Thyroid gland (tissue), 4 donors: ENCODE results near the gene MED16. TPM values are rescaled to one million over a fixed set of nuclear protein-coding genes. Genes with fewer than 3 reads are reported as not detected.

Source experiments
- DNase-seq, 2 donors: peaks; one replicate each; pipeline ENCODE4 v3.0.0-alpha.2; 2019
- H3K27ac ChIP-seq, 3 donors: fragments of 200-600 bp; sonication (generic); 1 replicate in 2 of 3; 2 replicates in 1 of 3; pipeline ENCODE4 v1.5.1; 2016 to 2019; ENCODE audit warnings: mild to moderate bottlenecking in 1 of 3, moderate library complexity in 1 of 3
- H3K27me3 ChIP-seq: fragments of 200-600 bp; sonication (generic); one replicate; pipeline ENCODE4 v1.5.1; 2019
- H3K36me3 ChIP-seq, 2 donors: fragments of 200-600 bp; sonication (generic); one replicate each; pipeline ENCODE4 v1.5.1; 2016 to 2019
- H3K4me1 ChIP-seq, 2 donors: fragments of 200-600 bp; sonication (generic); one replicate each; pipeline ENCODE4 v1.5.1; 2017 to 2019
- H3K4me3 ChIP-seq, 3 donors: fragments of 200-600 bp; sonication (generic); replicated peaks in 1 of 3; 1 replicate in 2 of 3; 2 replicates in 1 of 3; pipeline ENCODE4 v1.5.1; 2016; ENCODE audit warnings: mild to moderate bottlenecking in 1 of 3
- H3K9me3 ChIP-seq: fragments of 200-600 bp; sonication (generic); one replicate; pipeline ENCODE4 v1.5.1; 2017
- POLR2A ChIP-seq, 2 donors: fragments of 450-650 bp; IDR thresholded peaks; one replicate each; pipeline ENCODE4 v1.6.1; 2017; ENCODE audit warnings: antibody characterized with exemption in 2 of 2, mild to moderate bottlenecking in 2 of 2, moderate library complexity in 1 of 2
- WGBS, 2 donors: methylation state at CpG; one replicate each; pipeline ENCODE4 v1.1.5; 2017; 5-methylcytosine and 5-hydroxymethylcytosine counted together
- intact Hi-C: fragments of 100-400 bp; cut with DNase I; formaldehyde crosslinking; loops from one replicate; pipeline ENCODE4 v1.15.1; 2023
- total RNA-seq, 4 donors: library from RNA; depleted of rRNA; stranded (reverse); fragments of >200 nt; gene quantifications; one replicate each; pipeline ENCODE4 v1.2.3, GENCODE V29; 2016
- TF ChIP-seq, protein P1 (sequence below), 6 experiments: fragments of 200-600 bp in 3 of 6; fragments of 450-650 bp in 3 of 6; sonication (generic) in 3 of 6; IDR thresholded peaks; one replicate each; pipeline ENCODE4 v1.5.1; 2016 to 2019; ENCODE audit warnings: antibody characterized with exemption in 6 of 6, mild to moderate bottlenecking in 2 of 6, inconsistent platforms in 1 of 6, moderate library complexity in 1 of 6

MED16 gene
- total RNA-seq, 4 donors from 2014 or later: 33.2 to 66.5 (median 54.3) TPM

DNA sequence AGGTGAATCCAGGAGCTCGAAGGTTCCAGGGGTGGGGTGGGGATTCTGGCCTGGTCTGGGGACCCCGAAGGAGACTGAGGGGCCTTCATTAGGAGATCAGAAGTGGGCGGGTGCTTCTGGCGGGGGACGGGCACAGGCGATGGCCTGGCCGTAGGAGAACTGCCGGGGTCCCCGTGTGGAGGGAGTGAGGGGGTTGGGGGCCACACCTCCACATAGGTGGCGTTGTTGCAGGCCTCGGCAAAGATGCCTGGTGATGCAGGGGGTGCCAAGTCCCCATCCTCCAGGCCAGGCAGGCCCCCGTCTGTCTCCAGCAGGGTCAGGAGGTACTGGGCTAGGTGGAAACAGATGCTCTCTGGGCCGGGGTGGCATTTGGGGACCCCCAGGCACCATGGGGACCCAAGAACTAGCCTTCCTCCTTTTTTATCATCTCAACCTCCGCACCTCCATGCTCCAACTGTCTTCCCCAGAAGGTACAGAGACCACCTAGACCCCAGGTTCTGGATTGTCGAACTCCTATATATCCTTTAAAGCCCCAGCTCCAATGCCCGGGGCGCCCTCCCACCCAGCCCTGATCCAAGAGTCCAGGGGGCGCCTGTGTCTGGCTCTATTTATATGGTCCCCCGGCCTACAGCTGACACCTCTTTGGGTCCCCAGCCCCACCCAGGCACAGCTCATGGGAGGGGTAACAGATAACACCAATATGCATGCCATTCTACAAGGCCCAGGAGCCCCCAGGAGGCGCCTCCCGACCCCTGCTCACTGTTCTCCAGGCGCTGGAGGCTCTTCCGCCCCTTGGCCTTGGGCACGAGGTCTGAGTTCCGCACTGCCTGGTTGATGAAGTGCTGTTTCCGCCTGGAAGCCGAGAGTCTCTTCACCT, 8.5 kb upstream of the MED16 start:
- Histone ChIP-seq H3K27ac (no peak overlapping the region), H3K4me3 (no peak overlapping the region), H3K9me3 (no peaks in the 10 kb centered on the region), H3K27me3 (no peaks in the 10 kb centered on the region), H3K4me1 (peaks cover 0 to 15% of the 10 kb centered on the region in 2 donors), H3K36me3 (peaks cover 0 to 3% of the 10 kb centered on the region in 2 donors)
- DNase-seq: no peak
- intact Hi-C loops: no loop called here
- TF ChIP-seq, protein P1, sequence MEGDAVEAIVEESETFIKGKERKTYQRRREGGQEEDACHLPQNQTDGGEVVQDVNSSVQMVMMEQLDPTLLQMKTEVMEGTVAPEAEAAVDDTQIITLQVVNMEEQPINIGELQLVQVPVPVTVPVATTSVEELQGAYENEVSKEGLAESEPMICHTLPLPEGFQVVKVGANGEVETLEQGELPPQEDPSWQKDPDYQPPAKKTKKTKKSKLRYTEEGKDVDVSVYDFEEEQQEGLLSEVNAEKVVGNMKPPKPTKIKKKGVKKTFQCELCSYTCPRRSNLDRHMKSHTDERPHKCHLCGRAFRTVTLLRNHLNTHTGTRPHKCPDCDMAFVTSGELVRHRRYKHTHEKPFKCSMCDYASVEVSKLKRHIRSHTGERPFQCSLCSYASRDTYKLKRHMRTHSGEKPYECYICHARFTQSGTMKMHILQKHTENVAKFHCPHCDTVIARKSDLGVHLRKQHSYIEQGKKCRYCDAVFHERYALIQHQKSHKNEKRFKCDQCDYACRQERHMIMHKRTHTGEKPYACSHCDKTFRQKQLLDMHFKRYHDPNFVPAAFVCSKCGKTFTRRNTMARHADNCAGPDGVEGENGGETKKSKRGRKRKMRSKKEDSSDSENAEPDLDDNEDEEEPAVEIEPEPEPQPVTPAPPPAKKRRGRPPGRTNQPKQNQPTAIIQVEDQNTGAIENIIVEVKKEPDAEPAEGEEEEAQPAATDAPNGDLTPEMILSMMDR (IDR thresholded peaks at IDR 0.05): no peak
- TF ChIP-seq POLR2A (IDR thresholded peaks at IDR 0.05): no peak
- 92 to 96% methylated on average over 25 to 26 of the region's 27 CpGs for WGBS, 2 donors

DNA sequence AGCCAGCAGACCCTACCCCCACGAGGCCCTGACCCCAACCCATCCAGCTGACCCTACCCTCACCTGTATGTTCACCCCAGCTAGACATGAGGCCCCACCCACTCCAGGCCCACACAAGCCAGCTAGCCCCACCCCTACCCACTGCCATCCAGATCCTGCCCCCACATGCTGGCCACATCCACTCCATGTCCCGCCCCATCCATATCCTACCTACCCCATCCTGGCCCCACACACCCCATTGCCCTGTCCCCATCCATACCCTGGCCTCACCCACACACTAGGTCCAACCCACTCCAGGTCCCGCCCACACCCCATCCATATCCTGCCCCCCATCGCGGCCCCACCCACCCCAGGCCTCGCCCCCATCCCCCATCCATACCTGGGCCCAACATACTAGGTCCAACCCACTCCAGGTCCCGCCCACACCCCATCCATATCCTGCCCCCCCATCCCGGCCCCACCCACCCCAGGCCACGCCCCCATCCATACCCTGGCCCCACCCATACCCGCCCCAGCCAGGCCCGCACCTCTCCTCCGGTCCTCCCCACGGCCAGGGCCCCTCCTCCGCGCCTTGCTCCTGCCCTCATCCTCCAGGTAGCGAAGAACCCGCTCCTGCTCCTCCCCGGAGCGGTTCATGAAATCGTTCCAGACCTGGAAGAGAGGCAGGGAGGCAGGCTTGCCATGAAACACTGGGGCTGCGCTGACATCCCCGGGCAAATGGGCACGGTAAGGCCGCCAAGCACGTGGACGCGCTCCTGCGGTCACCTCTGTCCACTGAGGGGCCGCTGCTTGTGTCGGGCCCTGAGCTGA, 7.5 kb upstream of the MED16 start:
- intact Hi-C loops: no loop called here
- Histone ChIP-seq H3K9me3 (no peaks in the 10 kb centered on the region), H3K4me1 (peaks cover 0 to 15% of the 10 kb centered on the region in 2 donors), H3K27ac (no peak overlapping the region), H3K4me3 (no peak overlapping the region), H3K36me3 (peaks cover 0 to 3% of the 10 kb centered on the region in 2 donors), H3K27me3 (no peaks in the 10 kb centered on the region)
- TF ChIP-seq POLR2A (IDR thresholded peaks at IDR 0.05): no peak
- TF ChIP-seq, protein P1 (IDR thresholded peaks at IDR 0.05): no peak
- 87 to 93% methylated on average over 15 to 21 of the region's 30 CpGs for WGBS, 2 donors
- no peak for DNase-seq

GRCh38 chr19:900043-900301, 7.0 kb upstream of the MED16 start:
- Histone ChIP-seq H3K9me3 (no peaks in the 10 kb centered on the region), H3K27ac (no peak overlapping the region), H3K4me1 (peaks cover 0 to 15% of the 10 kb centered on the region in 2 donors), H3K36me3 (peaks cover 0 to 3% of the 10 kb centered on the region in 2 donors), H3K4me3 (no peak overlapping the region), H3K27me3 (no peaks in the 10 kb centered on the region)
- TF ChIP-seq, protein P1 (IDR thresholded peaks at IDR 0.05): no peak
- TF ChIP-seq POLR2A (IDR thresholded peaks at IDR 0.05): no peak
- WGBS, 2 donors: 88 to 93% methylated on average over 14 of the region's 15 CpGs
- intact Hi-C loops: no loop called here
- no peak for DNase-seq

GRCh38 chr19:899336-900042, 6.5 kb upstream of the MED16 start:
- Histone ChIP-seq H3K27me3 (no peaks in the 10 kb centered on the region), H3K4me1 (peaks cover 0 to 15% of the 10 kb centered on the region in 2 donors), H3K9me3 (no peaks in the 10 kb centered on the region), H3K4me3 (no peak overlapping the region), H3K36me3 (peaks cover 0 to 3% of the 10 kb centered on the region in 2 donors), H3K27ac (no peak overlapping the region)
- TF ChIP-seq, protein P1 (IDR thresholded peaks at IDR 0.05): no peak
- TF ChIP-seq POLR2A (IDR thresholded peaks at IDR 0.05): no peak
- WGBS, 2 donors: 94 to 95% methylated on average over 18 of the region's 32 CpGs
- DNase-seq: no peak
- intact Hi-C loops: no loop called here
